PC-3 (cell line): ENCODE data around the gene ATP6AP1. TPM values are rescaled to one million over a fixed set of nuclear protein-coding genes. Genes with fewer than 3 reads are reported as not detected.

ENCODE experiments used
- ATAC-seq: fragments of 200-7000 bp; cut with Tn5 transposase; 2 replicates; pipeline ENCODE4 v1.9.1; 2020; ENCODE audit warnings: mild to moderate bottlenecking, moderate library complexity
- BruUV-seq: library from RNA; stranded (reverse); fragments of 400-500 nt; replicated peaks from 2 replicates; lab custom pipeline; 2021; lab: Mats Ljungman, UMichigan
- CTCF ChIA-PET: fragments of 300-600 bp; sonication (Branson Sonifier 250); formaldehyde crosslinking; loops from one replicate; lab custom pipeline; 2022; ENCODE audit warnings: antibody characterized with exemption; lab: Charles Lee
- POLR2A ChIA-PET: fragments of 300-600 bp; sonication (Branson Sonifier 250); formaldehyde crosslinking; loops from one replicate; lab custom pipeline; 2022; ENCODE audit warnings: antibody characterized with exemption; ENCODE audit not compliant: unreplicated experiment; lab: Charles Lee
- DNase-seq: peaks from one replicate; pipeline ENCODE4 v3.0.0-alpha.2; 2015
- H2AFZ ChIP-seq: fragments of 300-600 bp; sonication (generic); 2 replicates; pipeline ENCODE4 v1.6.0; 2016; ENCODE audit warnings: antibody characterized with exemption, low read length
- H3F3A ChIP-seq: fragments of 300-600 bp; sonication (generic); one replicate; pipeline ENCODE4 v1.6.0; 2017; ENCODE audit warnings: antibody characterized with exemption, low read length, control low read depth, mild to moderate bottlenecking; ENCODE audit not compliant: unreplicated experiment
- H3K27ac ChIP-seq: fragments of 300-600 bp; sonication (generic); 2 replicates; pipeline ENCODE4 v1.5.1; 2016; ENCODE audit warnings: mild to moderate bottlenecking, low read length
- H3K27me3 ChIP-seq: fragments of 300-600 bp; sonication (generic); 2 replicates; pipeline ENCODE4 v1.6.1; 2016; ENCODE audit warnings: low read length, mixed read lengths
- H3K36me3 ChIP-seq: fragments of 300-600 bp; sonication (generic); 2 replicates; pipeline ENCODE4 v1.6.1; 2016; ENCODE audit warnings: low read depth, mixed run types, low read length, mixed read lengths
- H3K4me1 ChIP-seq: fragments of 300-600 bp; sonication (generic); 2 replicates; pipeline ENCODE4 v1.5.1; 2016; ENCODE audit warnings: low read length; ENCODE audit not compliant: insufficient read depth
- H3K4me2 ChIP-seq: fragments of 300-600 bp; sonication (generic); 2 replicates; pipeline ENCODE4 v1.6.0; 2016; ENCODE audit warnings: low read length
- H3K4me3 ChIP-seq: fragments of 300-600 bp; sonication (generic); 2 replicates; pipeline ENCODE4 v1.5.1; 2016; ENCODE audit warnings: mild to moderate bottlenecking, low read length, mixed read lengths
- H3K79me2 ChIP-seq: fragments of 300-600 bp; sonication (generic); 2 replicates; pipeline ENCODE4 v1.6.1; 2017; ENCODE audit warnings: low read length, mixed read lengths
- H3K9ac ChIP-seq: fragments of 300-600 bp; sonication (generic); 2 replicates; pipeline ENCODE4 v1.6.0; 2016; ENCODE audit warnings: mild to moderate bottlenecking, low read length
- H3K9me2 ChIP-seq: fragments of 300-600 bp; sonication (generic); replicated peaks from 2 replicates; pipeline ENCODE4 v1.6.1; 2016; ENCODE audit warnings: mixed run types, low read length, mixed read lengths
- H3K9me3 ChIP-seq: fragments of 300-600 bp; sonication (generic); 2 replicates; pipeline ENCODE4 v1.6.1; 2016; ENCODE audit warnings: low read length, mixed read lengths
- H4K20me1 ChIP-seq: fragments of 300-600 bp; sonication (generic); 2 replicates; pipeline ENCODE4 v1.6.1; 2016; ENCODE audit warnings: low read length, mixed read lengths
- CTCF ChIP-seq: fragments of 300-600 bp; sonication (generic); conservative IDR thresholded peaks from 2 replicates; pipeline ENCODE4 v1.5.1; 2017; ENCODE audit warnings: antibody characterized with exemption, low read depth, mild to moderate bottlenecking, low read length
- EZH2 ChIP-seq: fragments of 300-600 bp; sonication (generic); IDR thresholded peaks from one replicate; pipeline ENCODE4 v1.6.1; 2017; ENCODE audit warnings: antibody characterized with exemption, mild to moderate bottlenecking, low read length; ENCODE audit not compliant: unreplicated experiment
- EZH2phosphoT487 ChIP-seq: fragments of 300-600 bp; sonication (generic); IDR thresholded peaks from 2 replicates; pipeline ENCODE4 v1.6.1; 2018; ENCODE audit warnings: mild to moderate bottlenecking, antibody characterized with exemption, low read length, borderline replicate concordance
- intact Hi-C: fragments of 100-400 bp; cut with micrococcal nuclease; formaldehyde crosslinking; loops from 2 replicates; pipeline ENCODE4 v1.9.0; 2023
- total RNA-seq: library from RNA; depleted of rRNA; stranded (reverse); fragments of >200 nt; gene quantifications from 2 replicates; pipeline ENCODE4 v1.2.3, GENCODE V29; 2014

ATP6AP1 gene
- total RNA-seq, 1 experiment from 2014 or later, result 68.7 TPM

- Histone ChIP-seq H4K20me1 (no peaks in the 10 kb centered on the region), H3K27ac (no peak overlapping the region), H3K79me2 (peaks cover 29% of the 10 kb centered on the region), H3F3A (no peaks in the 10 kb centered on the region), H3K9ac (no peak overlapping the region), H3K9me3 (no peaks in the 10 kb centered on the region), H3K9me2 (no peaks in the 10 kb centered on the region), H3K4me2 (no peak overlapping the region), H2AFZ (no peak overlapping the region), H3K4me1 (peaks cover 23% of the 10 kb centered on the region), H3K36me3 (no peaks in the 10 kb centered on the region; the same call in 1 of the 2 replicates), H3K4me3 (no peak overlapping the region), H3K27me3 (no peaks in the 10 kb centered on the region)
- DNase-seq (no peak), ATAC-seq (no peak)
- TF ChIP-seq EZH2 (no peak), CTCF (no peak), EZH2phosphoT487 (no peak)
- CTCF ChIA-PET, result no interaction called here
- POLR2A ChIA-PET, result no interaction called here
- no TSS peak for BruUV-seq
- intact Hi-C loops, result no loop called here
These were observed 3.7 kb downstream of the ATP6AP1 start for GRCh38 chrX:154432210-154432609.

GRCh38 chrX:154433605-154434004 lies 5.1 kb downstream of the ATP6AP1 start:
- H3K4me2 ChIP-seq, result no peak overlapping the region
- H3K4me3 ChIP-seq, result no peak overlapping the region
- DNase-seq (no peak), ATAC-seq (no peak)
- no TSS peak for BruUV-seq
- H2AFZ ChIP-seq, result no peak overlapping the region
- peaks cover 28% of the 10 kb centered on the region for H3K4me1 ChIP-seq
- no peaks in the 10 kb centered on the region for H3K9me2 ChIP-seq
- intact Hi-C loops, result no loop called here
- H3K9me3 ChIP-seq, result no peaks in the 10 kb centered on the region
- no peak overlapping the region for H3K9ac ChIP-seq
- H3K27ac ChIP-seq, result no peak overlapping the region
- POLR2A ChIA-PET, result no interaction called here
- H3K27me3 ChIP-seq, result no peaks in the 10 kb centered on the region
- CTCF ChIA-PET, result no interaction called here
- H3K79me2 ChIP-seq, result peaks cover 42% of the 10 kb centered on the region
- no peaks in the 10 kb centered on the region for H3F3A ChIP-seq
- no peaks in the 10 kb centered on the region; the same call in 1 of the 2 replicates for H3K36me3 ChIP-seq
- TF ChIP-seq EZH2 (no peak), CTCF (no peak), EZH2phosphoT487 (no peak)
- H4K20me1 ChIP-seq, result peaks cover 7% of the 10 kb centered on the region

- Histone ChIP-seq H3K27ac (no peak overlapping the region), H3F3A (no peaks in the 10 kb centered on the region)
These were observed 6.1 kb downstream of the ATP6AP1 start for GRCh38 chrX:154434394-154435168.

More at GRCh38 chrX:154434394-154435168, 6.1 kb downstream of the ATP6AP1 start:
- Histone ChIP-seq H2AFZ (no peak overlapping the region), H3K4me1 (peaks cover 27% of the 10 kb centered on the region), H3K36me3 (no peaks in the 10 kb centered on the region; the same call in 1 of the 2 replicates), H3K9me3 (no peaks in the 10 kb centered on the region), H3K9ac (no peak overlapping the region), H4K20me1 (peaks cover 11% of the 10 kb centered on the region), H3K9me2 (no peaks in the 10 kb centered on the region), H3K27me3 (no peaks in the 10 kb centered on the region), H3K4me2 (no peak overlapping the region), H3K79me2 (peaks cover 42% of the 10 kb centered on the region), H3K4me3 (no peak overlapping the region)
- DNase-seq (no peak), ATAC-seq (no peak)
- ChIA-PET CTCF (no interaction called here), POLR2A (no interaction called here)
- intact Hi-C loops, result no loop called here
- TF ChIP-seq EZH2 (no peak), CTCF (no peak)
- no TSS peak for BruUV-seq
